Testis (tissue), 3 donors: Measurements from ENCODE around the gene CSNK1G2. TPM values are rescaled to one million over a fixed set of nuclear protein-coding genes. Genes with fewer than 3 reads are reported as not detected.

Experiments
- DNase-seq: peaks from one replicate; pipeline ENCODE4 v3.0.0-alpha.2; 2019
- H3K27ac ChIP-seq, 2 donors: fragments of 200-600 bp; sonication (generic); one replicate each; pipeline ENCODE4 v1.5.1; 2019
- H3K27me3 ChIP-seq: fragments of 200-600 bp; sonication (generic); one replicate; pipeline ENCODE4 v1.5.1; 2019
- H3K36me3 ChIP-seq: fragments of 200-600 bp; sonication (generic); one replicate; pipeline ENCODE4 v1.5.1; 2017; ENCODE audit warnings: low read depth; ENCODE audit errors: missing control alignments
- H3K4me1 ChIP-seq: fragments of 200-600 bp; sonication (generic); one replicate; pipeline ENCODE4 v1.5.1; 2019
- H3K4me3 ChIP-seq, 2 donors: fragments of 200-600 bp; sonication (generic); one replicate each; pipeline ENCODE4 v1.5.1; 2017 to 2019
- H3K9me3 ChIP-seq: fragments of 200-600 bp; sonication (generic); one replicate; pipeline ENCODE4 v1.5.1; 2017
- CTCF ChIP-seq, 3 experiments: fragments of 450-650 bp in 2 of 3; fragments of 200-600 bp in 1 of 3; sonication (generic) in 1 of 3; IDR thresholded peaks; one replicate each; pipeline ENCODE4 v1.5.1; 2016 to 2019; ENCODE audit warnings: antibody characterized with exemption in 3 of 3, mild to moderate bottlenecking in 2 of 3, moderate library complexity in 1 of 3
- POLR2A ChIP-seq: fragments of 450-650 bp; IDR thresholded peaks from one replicate; pipeline ENCODE4 v1.6.1; 2017; ENCODE audit warnings: antibody characterized with exemption, mild to moderate bottlenecking, moderate library complexity
- WGBS, 2 donors: methylation state at CpG; one replicate each; pipeline ENCODE4 v1.1.5; 2018; 5-methylcytosine and 5-hydroxymethylcytosine counted together
- intact Hi-C: fragments of 100-400 bp; cut with DNase I; formaldehyde crosslinking; loops from one replicate; pipeline ENCODE4 v1.15.1; 2023; ENCODE audit warnings: low total_unique reads
- polyA plus RNA-seq: library from polyadenylated mRNA; stranded (reverse); fragments of 350-450 nt; fragmentation: Illumina TruSeq; extraction: RNeasy Lipid Tissue Mini Kit (QIAGEN cat#74804); gene quantifications from one replicate; pipeline ENCODE4 v1.2.3, GENCODE V29; 2014; ENCODE audit warnings: low read depth, low replicate concordance; ENCODE audit not compliant: insufficient read depth
- total RNA-seq, 2 donors: library from RNA; depleted of rRNA; stranded (reverse); fragments of >200 nt; gene quantifications; one replicate each; pipeline ENCODE4 v1.2.3, GENCODE V29; 2016

Gene CSNK1G2
- total and polyA plus RNA-seq, 3 donors from 2014 or later, result 159 to 287 (median 178) TPM

DNA sequence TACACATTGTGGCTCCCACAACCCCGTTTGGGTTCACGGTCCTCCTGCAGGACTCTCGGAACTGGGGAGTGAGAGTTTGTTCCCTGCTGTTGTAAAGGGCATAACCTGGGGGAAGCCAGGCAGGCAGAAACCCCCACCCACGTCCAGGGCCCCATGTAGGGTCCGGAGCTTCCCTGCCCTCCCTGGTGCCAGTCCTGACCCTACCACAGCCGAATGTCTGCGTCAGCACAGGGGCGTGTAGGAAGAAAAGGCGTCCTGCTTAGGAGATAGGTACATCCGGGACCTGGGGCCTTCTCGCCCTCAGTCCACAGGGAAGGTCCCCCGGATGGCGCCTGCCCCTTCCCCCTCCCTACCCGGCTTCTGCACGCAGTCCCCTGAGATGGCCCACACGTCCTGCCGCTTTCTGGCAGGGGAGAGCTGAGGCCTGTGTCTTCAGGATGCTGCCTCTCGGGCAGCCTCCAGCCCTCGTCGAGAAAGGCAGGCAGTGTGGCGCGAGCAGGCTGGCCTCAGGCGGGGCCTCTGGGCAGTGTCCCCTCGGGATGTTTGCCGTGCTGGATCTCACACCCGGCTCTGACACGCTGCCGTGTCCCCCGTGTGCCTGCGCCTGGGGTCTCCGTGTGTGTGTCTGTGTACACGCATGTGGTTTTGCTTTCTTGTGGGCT, 19.1 kb downstream of the CSNK1G2 start:
- no peaks in the 10 kb centered on the region for H3K4me1 ChIP-seq
- intact Hi-C loops, result no loop called here
- TF ChIP-seq POLR2A (no peak), CTCF (IDR thresholded peaks at IDR 0.05) (no peak)
- no peak for DNase-seq
- 88 to 95% methylated on average over 6 to 32 of the region's 32 CpGs for WGBS, 2 donors
- H3K27me3 ChIP-seq, result no peaks in the 10 kb centered on the region
- H3K27ac ChIP-seq, result no peak overlapping the region
- no peak overlapping the region for H3K4me3 ChIP-seq
- no peaks in the 10 kb centered on the region for H3K9me3 ChIP-seq
- no peaks in the 10 kb centered on the region for H3K36me3 ChIP-seq

DNA sequence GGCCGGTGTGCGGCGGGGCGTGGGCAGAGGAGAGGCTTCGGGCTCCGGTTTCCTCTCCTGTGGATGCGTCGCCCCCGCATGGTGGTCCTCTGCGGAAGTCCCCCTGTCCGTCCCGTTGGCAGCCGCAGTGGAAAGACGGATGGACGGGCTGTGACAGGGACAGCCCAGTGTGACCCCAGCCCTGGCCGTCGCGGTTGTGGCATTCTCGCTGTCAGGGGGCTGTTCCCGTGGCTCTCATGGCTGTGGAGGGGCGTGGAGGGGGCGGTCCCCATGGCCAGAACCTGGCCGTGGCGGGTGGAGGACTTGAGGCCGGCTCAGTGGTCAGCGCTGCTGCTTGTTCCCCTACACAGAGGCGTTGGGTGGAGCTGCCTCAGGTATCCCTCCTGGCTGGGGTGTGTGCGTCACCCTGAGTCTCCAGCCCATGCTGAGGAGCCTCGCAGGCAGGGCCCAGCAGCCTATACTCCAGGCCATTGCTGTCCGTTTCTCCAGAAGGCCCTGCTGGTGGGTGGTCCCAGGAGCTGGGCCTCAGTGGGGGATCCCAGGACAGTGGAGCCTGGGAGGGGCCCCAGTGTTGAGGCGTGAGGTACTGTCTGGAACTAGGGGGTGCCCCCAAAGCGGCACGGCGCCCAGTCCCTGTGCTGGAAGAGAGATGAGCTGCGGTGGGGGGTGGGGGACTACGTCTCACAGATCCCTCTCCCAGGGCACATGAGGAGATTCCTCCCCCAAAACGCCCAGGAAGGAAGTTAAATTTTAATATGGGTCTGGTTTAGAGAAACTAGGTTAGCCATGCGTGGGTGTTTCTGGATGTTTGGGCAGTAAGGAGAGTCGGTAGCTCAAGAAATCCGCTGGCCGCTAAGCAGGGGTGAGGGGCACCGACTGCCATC, 20.3 kb downstream of the CSNK1G2 start:
- no peaks in the 10 kb centered on the region for H3K36me3 ChIP-seq
- no peaks in the 10 kb centered on the region for H3K27me3 ChIP-seq
- no peak for DNase-seq
- TF ChIP-seq CTCF (IDR thresholded peaks at IDR 0.05) (no peak), POLR2A (no peak)
- no peaks in the 10 kb centered on the region for H3K9me3 ChIP-seq
- 78 to 85% methylated on average over 24 to 38 of the region's 42 CpGs for WGBS, 2 donors
- H3K4me1 ChIP-seq, result no peaks in the 10 kb centered on the region
- H3K4me3 ChIP-seq, result no peak overlapping the region
- intact Hi-C loops, result no loop called here
- no peak overlapping the region for H3K27ac ChIP-seq

- DNase-seq, result no peak
- H3K27ac ChIP-seq, result no peak overlapping the region
- H3K4me3 ChIP-seq, result no peak overlapping the region
- no peaks in the 10 kb centered on the region for H3K36me3 ChIP-seq
- no peaks in the 10 kb centered on the region for H3K27me3 ChIP-seq
- intact Hi-C loops, result no loop called here
- WGBS, 2 donors, result 91 to 97% methylated on average over 15 to 23 of the region's 23 CpGs
- no peak for TF ChIP-seq CTCF (IDR thresholded peaks at IDR 0.05)
- TF ChIP-seq POLR2A, result no peak
- no peaks in the 10 kb centered on the region for H3K9me3 ChIP-seq
- no peaks in the 10 kb centered on the region for H3K4me1 ChIP-seq
These were observed 21.7 kb downstream of the CSNK1G2 start for GRCh38 chr19:1962674-1963073.

DNA sequence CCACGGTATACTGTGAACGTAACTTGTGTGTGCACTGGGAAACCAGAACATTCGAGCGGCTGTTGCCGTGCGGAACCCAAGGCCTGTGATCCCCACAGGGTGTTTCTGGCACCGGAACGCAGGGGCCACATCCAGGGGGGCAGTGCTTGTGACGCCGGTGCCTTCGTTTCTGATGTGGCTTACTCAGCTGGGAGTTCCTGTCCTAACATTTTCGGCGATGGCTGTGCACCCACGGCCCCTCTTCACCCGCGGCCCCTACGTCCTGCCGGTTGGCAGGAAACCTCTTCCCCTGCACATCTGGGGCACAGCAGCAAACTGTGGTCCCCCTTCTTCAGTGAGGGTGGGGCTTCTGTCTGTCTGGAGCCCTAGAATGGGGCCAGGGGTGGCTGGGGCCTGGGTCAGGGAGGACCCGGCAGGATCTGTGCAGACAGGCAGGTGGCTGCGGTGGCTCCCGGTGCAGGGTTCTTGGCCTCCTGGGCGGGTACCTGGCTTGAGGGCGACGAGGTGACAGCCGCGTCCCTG, 26.2 kb downstream of the CSNK1G2 start:
- H3K27ac ChIP-seq, result no peak overlapping the region
- TF ChIP-seq CTCF (IDR thresholded peaks at IDR 0.05) (no peak), POLR2A (no peak)
- intact Hi-C loops, result no loop called here
- H3K27me3 ChIP-seq, result no peaks in the 10 kb centered on the region
- no peaks in the 10 kb centered on the region for H3K9me3 ChIP-seq
- H3K4me1 ChIP-seq, result no peaks in the 10 kb centered on the region
- DNase-seq, result no peak
- H3K36me3 ChIP-seq, result no peaks in the 10 kb centered on the region
- H3K4me3 ChIP-seq, result no peak overlapping the region
- WGBS, 2 donors, result 91 to 93% methylated on average over 13 to 26 of the region's 26 CpGs
